Activated T-cell treated with anti-CD3 and anti-CD28 coated beads for 1 hour (primary cell): ENCODE results near the gene MANBA.
"Not testable (repeated sequence)": the region's sequence is repeated elsewhere in the genome, so short reads cannot be mapped to it uniquely, and the experiment has no call there.

ENCODE experiments used
- DNase-seq: peaks from one replicate; pipeline ENCODE4 v3.0.0-alpha.2; 2020; ENCODE audit warnings: low read depth

MANBA gene

DNA sequence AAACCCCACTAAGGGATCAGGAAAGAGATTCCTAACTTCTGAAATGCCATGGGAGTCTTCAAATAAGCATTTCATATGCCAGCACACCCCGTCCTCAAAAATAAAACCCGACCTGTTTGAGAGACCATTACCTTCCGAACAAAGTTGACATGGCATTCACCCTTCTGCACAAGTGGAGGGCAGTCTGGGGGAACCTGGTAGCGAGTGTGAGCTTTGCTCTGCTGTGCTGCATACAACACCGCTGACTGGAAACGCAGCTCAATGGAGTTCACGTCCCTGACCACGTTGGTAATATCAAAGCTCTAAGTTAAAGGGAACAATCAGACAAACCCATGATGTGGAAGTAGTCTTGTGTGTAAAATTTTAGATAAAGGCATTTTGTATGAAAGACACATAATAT is 38.0 kb downstream of the MANBA start:
- DNase-seq = no peak

GRCh38 chr4:102718833-102719575 is 41.8 kb downstream of the MANBA start:
- DNase-seq = not testable (repeated sequence)

DNA sequence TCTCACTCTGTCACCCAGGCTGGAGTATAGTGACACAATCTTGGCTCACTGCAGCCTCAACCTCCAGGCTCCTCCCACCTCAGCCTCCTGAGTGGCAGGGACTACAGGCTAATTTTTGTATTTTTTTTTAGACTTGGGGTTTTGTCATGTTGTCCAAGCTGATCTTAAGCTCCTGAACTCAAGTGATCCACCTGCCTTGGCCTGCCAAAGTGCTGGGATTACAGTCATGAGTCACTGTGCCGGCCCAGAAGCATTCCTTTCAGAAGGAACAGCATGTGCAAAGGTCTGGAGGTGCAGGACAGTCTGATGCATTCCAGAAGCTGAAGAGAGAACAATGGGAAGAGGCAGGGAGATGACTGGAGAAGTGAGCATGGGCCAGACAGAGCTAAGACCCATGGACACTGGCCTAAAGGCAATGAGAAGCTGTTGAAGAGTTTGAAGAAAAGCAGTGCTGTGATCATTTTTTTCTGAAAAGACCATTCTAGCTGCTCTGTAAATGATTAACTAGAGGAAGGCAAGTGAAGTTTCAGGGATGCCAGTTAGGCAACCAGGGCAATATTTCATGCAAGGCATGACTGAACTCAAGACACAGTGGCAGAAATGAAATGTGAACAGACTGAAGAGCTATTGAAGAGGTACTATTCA is 43.2 kb downstream of the MANBA start:
- no peak for DNase-seq

DNA sequence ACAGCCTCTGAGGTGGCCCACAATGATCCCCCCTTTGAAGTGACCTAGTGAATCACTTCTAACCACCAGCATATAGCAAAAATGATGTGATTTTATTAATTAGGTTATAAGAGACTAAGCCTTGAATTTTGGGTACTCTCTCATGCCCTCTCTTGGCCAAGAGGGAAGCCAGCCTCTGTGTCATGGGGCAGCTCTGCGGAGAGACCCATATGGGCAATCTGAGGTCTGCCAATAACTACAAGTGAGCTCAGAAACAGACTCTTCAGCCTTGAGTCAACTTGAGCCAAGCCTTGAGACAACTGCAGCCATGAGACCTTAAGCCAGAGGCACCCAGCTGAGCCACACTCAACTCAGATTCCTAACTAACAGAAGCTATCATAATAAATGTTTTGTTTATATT is 45.7 kb downstream of the MANBA start:
- no peak for DNase-seq

DNA sequence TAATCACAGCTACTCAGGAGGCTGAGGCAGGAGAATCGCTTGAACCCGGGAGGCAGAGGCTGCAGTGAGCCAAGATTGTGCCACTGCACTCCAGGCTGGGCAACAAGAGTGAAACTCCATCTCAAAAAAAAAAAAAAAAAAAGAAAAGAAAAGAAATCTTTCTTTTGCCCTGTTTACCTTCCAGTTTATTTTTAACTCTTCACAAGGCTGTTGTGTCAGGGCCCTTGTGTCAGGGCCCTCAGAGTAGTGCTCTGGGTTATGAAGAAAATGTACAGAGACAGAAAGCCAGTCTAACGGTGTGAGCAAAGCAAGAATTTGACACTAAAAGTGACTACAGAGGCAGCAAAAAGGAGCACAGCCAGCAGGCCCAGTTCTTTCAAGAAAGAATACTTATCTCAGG is 47.0 kb downstream of the MANBA start:
- DNase-seq = not testable (repeated sequence)

GRCh38 chr4:102713096-102713495 is 47.7 kb downstream of the MANBA start:
- DNase-seq = no peak

- no peak for DNase-seq
Measured at GRCh38 chr4:102710986-102711385, 49.8 kb downstream of the MANBA start.

- not testable (repeated sequence) for DNase-seq
Measured at GRCh38 chr4:102709060-102709459, 51.7 kb downstream of the MANBA start.

GRCh38 chr4:102707150-102707549 is 53.6 kb downstream of the MANBA start:
- DNase-seq = no peak

DNA sequence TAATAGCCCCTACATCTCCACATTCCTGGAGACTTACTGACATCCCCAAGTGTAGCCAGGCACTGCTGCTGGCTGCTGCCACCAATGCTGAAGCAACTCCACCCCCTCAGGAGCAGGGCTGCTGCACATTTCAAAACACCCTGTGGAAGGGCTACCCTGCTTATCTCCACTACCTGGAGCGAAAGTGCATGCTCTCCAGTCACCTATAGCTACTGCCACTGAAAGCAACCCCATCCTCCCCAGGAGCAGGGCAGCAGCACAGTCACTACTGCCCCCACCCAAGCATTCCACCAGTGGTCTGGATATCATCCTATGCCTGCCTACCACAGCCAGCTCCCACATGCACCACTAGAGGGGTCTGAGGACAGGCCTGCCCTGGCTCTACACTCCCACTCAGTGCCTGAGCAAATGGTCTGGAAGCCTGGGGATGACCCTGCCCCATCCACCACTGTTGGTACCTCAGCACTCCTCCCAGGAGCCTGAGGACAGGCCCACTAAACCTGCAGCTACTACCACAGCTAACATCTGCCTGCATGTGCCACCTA is 55.3 kb downstream of the MANBA start:
- DNase-seq = no peak

DNA sequence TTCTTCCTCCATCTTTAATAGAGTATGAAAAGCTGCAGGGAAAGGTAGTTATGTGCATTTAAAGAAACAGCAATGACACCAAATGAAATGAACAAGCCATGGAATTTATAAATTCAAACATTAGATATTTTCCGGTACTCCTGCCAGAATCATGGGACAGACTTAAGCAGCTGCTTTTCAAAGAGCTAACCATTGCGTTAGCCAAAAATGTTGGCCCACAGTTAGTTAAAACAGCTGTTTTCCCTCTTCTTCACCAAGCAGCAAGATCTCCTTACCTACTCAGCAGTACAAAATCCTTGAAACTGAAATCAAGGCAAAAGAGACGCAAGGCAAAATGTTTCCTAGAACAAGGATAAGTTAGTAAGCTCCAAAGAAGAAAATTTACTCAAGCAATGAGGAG is 64.0 kb downstream of the MANBA start:
- DNase-seq = no peak

- DNase-seq = no peak
Measured at GRCh38 chr4:102694791-102695190, 66.0 kb downstream of the MANBA start.

- no peak for DNase-seq
Measured at GRCh38 chr4:102693861-102694260, 66.9 kb downstream of the MANBA start.

DNA sequence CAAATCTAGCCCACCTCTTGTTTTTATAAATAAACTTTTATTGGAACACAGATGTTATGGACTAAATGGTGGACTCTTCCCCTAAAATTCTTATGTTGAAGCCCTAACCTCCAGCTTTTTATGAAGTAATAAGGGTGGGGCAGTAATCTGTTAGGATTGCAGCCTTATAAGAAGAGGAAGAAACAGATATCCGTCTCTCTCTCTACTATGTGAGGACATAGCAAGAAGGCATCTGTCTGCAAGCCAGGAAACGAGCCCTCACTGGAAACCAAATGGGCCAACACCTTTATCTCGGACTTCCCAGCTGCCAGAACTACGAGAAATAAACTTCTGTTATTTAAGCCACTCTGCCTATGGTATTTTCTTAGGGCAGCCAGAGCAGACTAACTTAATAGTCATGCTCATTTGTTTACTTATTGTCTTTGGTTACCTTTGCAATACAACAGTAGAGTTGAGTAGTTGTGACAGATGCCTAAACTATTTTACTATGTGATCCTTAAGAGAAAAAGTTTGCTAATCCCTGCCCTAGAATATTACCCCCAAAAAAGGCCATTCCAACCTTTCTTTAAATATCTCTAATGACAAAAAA is 67.4 kb downstream of the MANBA start:
- no peak for DNase-seq

GRCh38 chr4:102692474-102692873 is 68.3 kb downstream of the MANBA start:
- DNase-seq = no peak

DNA sequence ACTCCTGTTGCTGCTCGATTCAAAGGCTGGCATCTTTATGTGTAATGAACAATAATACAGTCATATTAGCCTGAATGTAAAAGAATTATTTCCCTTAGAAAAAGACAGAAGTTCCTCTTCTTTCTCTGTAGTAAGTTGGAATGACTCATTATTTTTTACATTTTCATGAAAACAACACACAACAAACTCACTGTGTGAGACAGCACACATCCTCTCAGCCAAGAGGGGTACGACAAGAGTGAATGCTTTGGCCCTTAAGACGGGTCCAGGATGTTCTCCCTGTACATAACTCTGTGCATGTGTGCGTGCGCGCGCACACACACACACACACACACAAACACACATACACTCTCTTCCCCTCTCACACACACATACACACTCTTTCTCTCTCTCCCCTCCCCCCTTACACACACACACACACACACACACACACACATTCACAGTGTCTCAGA is 72.8 kb downstream of the MANBA start:
- DNase-seq = no peak

GRCh38 chr4:102687373-102687981 is 73.3 kb downstream of the MANBA start:
- no peak for DNase-seq

DNA sequence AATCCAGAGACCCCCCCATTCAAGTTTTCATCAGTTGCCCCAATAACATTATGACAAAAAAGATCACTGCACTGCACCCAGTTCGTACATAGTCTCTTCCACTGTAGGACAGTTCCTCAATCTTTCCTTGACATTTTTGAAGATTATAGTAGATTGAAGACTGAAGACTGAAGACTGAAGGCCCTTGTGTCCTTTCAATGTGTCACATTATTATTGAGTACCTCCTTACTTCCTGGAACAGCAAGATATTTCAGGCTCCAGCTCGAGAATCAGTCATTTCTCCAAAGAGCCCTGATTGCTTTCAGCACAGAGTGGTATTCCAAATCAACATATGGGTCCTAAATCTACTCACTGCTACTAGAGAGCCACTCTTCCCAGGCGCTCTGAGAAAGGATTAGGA is 75.0 kb downstream of the MANBA start:
- DNase-seq = no peak

- DNase-seq = no peak
Measured at GRCh38 chr4:102684610-102685052, 76.1 kb downstream of the MANBA start.

DNA sequence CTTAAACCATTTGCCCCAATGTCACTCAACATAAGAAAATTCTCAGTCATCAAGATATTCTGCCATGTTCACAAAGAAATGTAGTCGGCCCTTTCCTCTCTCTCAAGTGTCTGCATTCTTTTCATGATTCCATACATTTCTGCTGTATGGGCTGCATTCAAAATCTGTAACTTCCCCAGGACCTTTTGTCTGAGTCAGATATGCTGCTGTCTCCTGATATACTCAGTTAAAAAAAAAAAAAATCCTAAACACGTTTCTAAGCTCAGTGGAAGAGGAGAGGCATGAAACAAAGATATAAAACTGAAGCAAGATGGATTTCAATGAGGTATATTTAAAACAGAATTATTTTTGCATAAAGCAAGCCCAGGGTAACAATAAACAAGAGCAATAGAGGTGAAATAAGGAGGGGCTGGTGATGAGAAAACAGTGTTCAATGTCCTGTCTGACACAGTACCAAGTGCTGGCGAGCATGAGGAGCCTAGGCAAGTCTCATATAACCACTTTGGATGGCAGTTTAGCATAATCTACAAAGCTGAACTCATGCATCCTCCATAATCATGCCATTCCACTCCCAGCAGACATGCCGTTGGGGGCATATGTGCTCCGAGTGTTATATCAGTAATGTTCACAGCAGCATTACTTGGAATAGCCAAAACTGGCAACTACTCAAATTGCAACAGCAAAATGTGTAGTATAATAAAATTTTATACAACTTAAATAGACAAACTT is 76.7 kb downstream of the MANBA start:
- DNase-seq = no peak

DNA sequence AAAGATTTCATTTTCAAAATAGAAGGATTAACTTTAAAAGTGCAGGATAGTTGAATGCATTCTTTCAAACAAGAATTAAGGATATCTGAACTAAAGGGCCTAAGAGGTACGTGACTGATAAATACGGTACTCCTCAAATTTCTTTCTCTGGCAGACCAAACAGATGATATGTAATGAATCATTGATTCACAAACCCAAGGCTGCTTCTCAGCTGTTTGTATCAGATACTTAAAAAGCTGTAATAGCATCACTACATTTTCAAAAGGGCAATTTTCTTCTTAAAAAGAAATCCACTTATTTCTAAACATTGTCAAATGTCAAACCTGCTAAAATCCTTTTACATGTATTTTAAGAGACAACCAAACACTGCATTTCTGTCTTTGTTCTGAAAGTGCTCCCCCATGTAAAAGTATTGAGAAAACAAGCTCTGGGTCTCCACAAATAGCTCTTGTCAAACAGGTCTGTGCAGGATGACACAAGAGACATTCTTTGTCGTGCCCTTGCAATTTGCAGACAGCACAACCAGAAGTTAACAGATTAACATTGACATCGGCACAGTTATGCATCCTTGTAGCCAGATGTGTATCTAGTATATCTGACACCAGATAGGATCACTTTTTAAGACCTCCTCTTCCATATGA is 82.0 kb downstream of the MANBA start:
- no peak for DNase-seq
